NCI-H2107 treated with DMSO at 0.1 percent for 48 hours (cell line): ENCODE measurements around the gene SPIB.
"Not testable (repeated sequence)": the region's sequence is repeated elsewhere in the genome, so short reads cannot be mapped to it uniquely, and the experiment has no call there.

ENCODE experiments used
- DNase-seq: peaks from one replicate; lab custom pipeline; 2025; ENCODE audit not compliant: unreplicated experiment; lab: John Stamatoyannopoulos, UW

Gene SPIB

DNA sequence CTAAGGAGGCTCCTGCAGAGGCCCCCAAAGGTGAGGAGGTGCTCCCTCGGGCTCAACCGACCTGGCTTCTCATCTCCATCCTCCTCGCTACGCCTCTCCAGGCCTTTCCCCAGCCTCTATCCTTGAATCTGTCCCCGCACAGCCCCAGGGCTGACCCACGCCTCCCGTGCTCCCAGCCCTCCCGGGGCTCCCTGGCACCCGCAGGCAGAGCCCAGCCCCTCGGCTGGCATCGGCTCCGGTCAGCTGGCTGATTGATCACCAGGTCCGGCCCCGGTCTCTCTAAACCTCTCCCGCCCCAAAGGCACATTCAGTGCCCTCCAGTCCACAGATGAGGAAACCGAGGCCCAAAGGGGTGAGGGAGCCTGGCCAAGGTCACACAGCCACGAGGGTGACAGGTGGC lies 16.5 kb downstream of the SPIB start:
- DNase-seq, result no peak

DNA sequence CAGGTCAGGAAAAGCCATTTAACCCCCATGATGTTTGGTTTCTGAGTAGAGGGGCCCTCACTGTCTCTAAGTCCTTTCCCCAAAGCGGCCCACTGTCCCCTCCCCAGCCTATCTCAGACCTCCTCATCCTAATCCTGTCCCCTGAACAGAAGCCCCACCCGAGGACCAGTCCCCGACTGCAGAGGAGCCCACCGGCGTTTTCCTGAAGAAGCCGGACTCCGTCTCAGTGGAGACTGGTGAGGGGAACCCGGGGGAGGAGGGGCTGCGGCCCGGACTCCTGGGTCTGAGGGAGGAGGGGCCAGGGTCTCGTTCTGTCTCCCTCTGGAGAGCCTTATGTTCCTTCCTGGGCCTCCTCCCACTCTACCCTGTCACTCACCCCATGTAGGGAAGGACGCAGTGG lies 16.9 kb downstream of the SPIB start:
- no peak for DNase-seq

DNA sequence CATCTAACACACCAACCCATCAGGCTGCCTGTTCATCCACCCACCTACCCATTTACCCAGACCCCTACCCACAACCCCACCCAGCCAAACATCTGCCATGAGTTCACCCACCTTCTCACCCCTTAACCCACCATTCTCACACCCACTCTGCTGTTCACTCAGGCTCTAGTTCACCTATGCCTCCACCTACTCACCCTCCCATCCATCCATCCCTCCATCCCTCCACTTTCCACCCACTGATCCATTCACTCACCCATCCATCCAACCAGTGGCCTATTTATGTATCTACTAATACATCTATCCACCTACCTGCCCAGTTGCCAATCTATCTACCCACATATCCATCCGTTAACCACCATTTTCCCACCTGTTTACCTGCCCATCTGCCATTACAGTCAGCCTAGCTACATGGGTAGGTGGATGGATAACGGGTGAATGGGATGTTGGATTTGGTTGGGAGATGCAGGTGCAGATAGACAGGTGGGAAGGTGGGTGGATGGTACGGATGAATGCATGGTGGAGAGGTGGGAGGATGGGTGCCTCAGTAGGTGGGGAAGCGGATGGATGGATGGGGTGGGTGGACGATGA lies 19.2 kb downstream of the SPIB start:
- no peak for DNase-seq

GRCh38 chr19:50439130-50439529 lies 20.4 kb downstream of the SPIB start:
- DNase-seq, result not testable (repeated sequence)

DNA sequence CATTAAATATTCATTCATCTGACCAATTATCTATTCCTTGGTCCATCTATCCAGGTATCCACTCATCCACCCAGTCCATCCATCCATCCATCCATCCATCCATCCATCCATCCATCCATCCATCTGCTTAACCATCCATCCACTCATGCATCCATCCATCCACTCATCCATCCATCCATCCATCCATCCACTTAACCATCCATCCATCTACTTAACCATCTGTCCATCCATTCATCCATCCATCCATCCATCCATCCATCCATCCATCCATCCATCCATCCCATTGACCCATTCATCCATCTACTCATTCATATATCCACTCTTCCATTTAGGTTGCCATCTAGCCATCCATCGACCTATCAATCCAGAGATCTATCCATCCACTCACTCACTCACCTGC lies 25.3 kb downstream of the SPIB start:
- no peak for DNase-seq

GRCh38 chr19:50447053-50447452 lies 28.3 kb downstream of the SPIB start:
- DNase-seq, result no peak

DNA sequence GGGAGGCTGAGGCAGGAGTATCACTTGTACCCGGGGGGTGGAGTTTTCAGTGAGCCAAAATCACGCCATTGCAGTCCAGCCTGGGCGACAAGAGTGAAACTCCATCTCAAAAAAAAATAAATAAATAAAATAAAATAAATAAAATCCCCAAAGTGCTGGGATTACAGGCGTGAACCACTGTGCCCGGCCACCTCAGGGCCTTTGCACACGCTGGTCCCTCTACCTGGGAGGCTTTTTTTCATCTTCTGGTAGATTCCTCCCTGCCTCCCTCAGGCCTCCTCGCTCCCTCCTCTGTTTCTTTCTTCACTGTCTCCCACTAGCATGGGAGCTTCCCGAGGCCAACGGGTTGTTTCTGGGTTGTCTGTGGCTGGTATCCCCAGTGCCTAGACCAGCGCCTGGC lies 29.0 kb downstream of the SPIB start:
- DNase-seq, result no peak

- no peak for DNase-seq
These were observed 30.6 kb downstream of the SPIB start for GRCh38 chr19:50449236-50449899.

DNA sequence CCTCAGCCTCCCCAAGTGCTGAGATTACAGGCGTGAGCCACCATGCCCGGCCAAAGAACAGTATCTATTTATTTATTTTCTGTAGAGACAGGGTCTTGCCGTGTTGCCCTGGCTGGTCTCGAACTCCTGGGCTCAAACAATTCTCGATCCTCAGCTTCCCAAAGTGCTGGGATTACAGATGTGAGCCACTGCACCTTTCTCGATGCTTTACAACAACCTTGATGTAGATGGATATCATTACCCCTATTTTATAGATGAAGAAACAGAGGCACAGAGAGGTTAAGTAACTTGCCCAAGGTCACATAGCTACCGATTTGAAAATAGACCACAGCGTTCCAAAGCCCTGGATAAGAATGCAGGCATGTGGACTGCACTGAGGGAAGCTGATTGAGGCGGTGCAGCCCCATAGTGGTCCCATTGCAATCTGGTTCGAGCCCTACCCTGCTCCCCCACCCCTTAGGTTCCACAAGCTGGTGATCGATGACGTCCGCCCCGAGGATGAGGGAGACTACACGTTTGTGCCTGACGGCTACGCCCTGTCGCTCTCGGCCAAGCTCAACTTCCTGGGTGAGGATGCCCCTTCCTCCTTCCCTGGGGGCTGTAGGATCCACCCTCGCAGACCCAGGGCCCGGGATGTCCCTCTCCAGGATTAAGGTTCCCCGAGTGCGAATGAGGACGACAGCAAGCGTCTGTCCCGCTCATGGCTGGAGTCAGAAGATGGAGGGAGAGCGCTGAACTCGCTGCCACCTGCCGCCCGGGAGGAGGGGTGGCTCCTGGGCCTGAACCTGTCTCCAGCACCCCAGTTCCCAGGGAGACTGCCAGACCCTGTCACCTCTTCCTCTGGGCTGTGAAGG lies 31.9 kb downstream of the SPIB start:
- DNase-seq, result no peak

DNA sequence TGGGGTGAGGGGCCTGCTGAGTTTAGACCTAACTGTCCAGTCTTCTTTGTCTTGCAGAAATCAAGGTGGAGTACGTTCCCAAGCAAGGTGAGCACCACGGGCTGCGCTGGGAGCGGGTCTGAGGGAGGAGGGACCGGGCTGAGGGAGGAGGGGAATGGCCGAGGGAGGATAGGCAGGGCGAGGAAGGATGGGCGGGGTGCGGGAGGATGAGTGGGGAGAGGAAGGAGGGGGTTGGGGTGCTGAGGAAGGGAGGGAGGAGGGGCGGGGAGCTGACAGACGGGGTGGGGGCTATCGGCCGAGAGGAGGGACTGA lies 32.4 kb downstream of the SPIB start:
- DNase-seq, result no peak

- no peak for DNase-seq
These were observed 34.5 kb downstream of the SPIB start for GRCh38 chr19:50453243-50453642.

DNA sequence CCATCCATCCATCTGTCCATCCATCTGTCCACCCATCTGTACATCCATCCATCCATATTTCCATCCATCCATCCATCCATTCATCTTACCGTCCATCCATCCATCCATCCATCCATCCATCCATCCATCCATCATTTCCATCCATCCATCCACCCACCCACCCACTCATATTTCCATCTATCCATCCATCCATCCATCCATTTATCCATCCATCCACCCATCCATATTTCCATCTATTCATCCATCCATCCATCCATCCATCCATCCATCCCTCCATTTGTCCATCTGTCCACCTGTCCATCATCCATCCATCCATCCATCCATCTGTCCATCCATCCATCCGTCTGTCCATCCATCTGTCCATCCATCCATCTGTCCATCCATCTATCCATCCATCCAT lies 37.3 kb downstream of the SPIB start:
- DNase-seq, result no peak

DNA sequence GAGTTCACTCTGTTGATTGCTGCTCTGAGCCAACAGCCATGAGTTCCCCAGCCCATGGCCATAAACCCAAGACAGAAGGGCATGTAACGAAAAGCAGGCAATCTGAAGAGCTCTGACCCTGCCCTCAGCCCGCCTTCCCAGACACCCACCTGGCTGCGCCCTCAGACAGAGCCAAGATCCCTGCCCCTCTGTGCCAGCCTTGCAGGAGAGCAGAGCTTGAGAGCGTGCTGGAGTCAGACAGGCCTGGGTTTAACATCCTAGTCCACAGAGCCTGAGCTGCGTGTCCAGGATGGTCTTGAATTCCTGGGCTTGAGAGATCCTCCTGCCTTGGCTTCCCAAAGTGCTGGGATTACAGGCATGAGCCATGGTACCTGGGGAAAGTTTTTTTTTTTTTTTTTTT lies 38.6 kb downstream of the SPIB start:
- DNase-seq, result no peak

DNA sequence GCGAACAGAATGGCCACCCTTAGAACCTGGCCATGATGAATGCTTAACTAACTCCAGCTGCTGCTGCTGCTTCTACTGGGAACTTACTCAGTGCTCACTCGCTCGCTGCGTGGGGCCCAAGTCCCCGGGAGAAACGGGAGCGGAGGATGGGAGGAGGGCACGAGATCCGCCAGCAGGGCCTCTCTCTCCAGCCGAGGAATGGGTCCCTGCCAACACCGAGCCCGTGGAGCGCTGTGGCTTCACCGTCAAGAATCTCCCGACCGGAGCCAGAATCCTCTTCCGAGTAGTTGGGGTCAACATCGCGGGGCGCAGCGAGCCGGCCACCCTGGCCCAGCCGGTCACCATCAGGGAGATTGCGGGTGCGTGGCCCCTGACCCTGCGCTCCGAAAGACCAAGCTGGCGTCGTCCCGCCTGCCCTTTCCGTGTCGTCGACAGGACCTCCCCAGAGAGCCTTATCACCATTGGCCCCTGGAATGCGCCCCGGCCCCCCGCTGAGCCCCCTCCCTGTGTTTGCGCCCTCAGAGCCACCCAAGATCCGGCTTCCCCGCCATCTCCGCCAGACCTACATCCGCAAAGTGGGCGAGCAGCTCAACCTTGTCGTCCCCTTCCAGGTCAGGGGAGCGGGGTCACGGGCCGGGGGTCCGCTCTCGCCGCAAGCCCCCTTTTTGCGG lies 39.8 kb downstream of the SPIB start:
- DNase-seq, result no peak

DNA sequence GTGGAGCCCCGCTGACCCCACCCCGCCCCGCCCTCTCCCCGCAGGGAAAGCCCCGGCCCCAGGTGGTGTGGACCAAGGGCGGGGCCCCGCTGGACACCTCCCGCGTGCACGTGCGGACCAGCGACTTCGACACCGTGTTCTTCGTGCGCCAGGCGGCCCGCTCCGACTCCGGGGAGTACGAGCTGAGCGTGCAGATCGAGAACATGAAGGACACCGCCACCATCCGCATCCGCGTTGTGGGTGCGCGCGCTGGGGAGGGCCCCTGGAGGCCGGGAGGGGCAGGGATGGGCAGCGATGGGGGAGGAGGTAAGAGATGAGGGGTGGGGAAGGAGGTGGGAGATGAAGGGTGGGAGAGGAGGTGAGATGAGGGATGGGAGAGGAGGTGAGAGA lies 40.3 kb downstream of the SPIB start:
- no peak for DNase-seq

DNA sequence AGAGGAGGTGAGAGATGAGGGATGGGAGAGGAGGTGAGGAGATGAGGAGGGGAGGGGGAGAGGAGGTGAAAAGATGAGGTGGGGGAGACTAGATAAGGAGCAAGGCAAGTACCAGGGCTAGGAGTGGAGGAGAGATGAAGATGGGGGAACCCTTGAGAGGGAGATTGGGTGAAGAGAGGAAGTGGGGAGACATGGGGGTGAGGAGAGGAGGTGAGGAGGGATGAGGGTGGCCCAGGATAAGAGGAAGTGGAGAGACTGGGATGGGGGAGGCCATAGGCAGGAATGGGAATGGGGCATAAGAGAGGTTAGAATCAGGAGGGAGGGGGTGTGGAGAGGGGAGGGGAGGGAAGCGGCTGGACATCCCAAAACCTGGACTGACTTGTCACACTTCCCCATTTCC lies 40.9 kb downstream of the SPIB start:
- no peak for DNase-seq

- no peak for DNase-seq
These were observed 41.5 kb downstream of the SPIB start for GRCh38 chr19:50460161-50460765.

DNA sequence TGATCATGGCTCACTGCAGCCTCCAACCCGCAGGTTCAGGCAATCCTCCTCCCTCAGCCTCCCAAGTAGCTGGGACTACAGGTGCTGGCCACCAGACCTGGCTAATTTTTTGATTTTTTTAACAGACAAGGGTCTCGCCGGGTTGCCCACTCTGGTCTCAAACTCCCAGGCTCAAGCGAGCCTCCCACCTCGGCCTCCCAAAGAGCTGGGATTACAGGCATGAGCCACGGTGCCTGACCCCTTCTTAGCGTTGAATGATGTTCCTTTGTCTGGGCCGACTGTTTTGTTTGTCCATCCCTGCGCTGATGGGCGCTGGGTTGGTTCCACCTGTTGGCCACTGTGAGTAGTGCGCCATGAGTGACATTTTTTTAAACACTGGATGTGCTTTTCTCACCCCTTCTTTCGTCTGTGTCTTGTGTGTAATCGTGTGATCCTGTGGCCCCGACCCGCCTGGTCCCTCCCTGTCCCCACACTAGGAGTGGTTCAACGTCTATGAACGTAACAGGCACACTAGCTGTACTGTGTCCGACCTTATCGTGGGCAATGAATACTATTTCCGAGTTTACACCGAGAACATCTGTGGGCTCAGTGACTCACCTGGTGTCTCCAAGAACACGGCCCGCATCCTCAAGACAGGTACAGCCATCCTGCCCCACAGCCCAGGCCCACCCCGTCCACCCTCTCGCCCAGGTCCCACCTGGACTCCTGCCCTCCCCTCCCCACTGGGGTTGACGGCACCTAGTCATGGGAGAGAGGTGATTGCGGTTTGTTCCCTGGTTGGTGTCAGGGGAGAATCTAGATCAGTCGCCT lies 42.5 kb downstream of the SPIB start:
- DNase-seq, result peak; percentile 76

- DNase-seq, result no peak
These were observed 44.2 kb downstream of the SPIB start for GRCh38 chr19:50462970-50463369.

GRCh38 chr19:50464348-50464747 lies 45.6 kb downstream of the SPIB start:
- no peak for DNase-seq

- DNase-seq, result no peak
These were observed 46.3 kb downstream of the SPIB start for GRCh38 chr19:50465000-50465399.
